GM18907 (cell line): ENCODE measurements around the gene FOLR1.

Source experiments
- ATAC-seq: cut with Tn5 transposase; IDR thresholded peaks from one replicate; pipeline ENCODE4 v1.9.1; 2021; ENCODE audit warnings: mild to moderate bottlenecking, moderate library complexity; ENCODE audit not compliant: unreplicated experiment

FOLR1 gene

DNA sequence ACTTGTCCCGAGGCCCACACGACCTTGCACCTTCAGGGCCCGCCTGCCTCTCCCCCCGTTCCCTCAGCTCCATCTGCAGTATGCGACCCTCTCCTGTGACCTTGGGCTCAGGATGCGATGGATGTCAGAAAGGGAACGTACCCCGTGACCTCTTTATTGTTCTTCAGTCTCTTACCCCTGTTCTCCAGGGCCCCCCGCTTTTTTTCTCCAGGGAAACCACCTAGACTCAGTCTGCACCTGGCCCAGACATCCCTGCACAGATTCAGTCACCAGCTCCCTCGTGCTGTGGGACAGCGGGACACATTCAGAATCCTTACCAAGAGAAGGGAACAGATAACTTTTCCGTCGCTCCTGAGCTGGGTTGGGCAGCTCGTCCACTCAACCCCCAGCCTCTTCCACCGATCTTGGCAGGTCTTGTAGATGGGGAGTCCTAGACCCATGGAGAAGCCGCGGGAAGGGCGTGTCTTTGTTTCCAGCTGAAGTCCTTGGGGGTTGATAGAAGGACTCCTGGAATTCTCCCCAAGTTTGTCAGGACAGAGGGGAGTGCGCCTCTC, 53.4 kb downstream of the FOLR1 start:
- ATAC-seq, result no peak
